Retinal pigment epithelial cell (primary cell): Measurements from ENCODE around the gene TIRAP.

ENCODE experiments used
- DNase-seq: peaks from one replicate; pipeline ENCODE4 v3.0.0-alpha.2; 2010; ENCODE audit warnings: low read depth
- H3K4me3 ChIP-seq: 2 replicates; pipeline ENCODE4 v1.5.1; 2011; ENCODE audit warnings: mild to moderate bottlenecking, low read length, control low read depth, moderate library complexity
- CTCF ChIP-seq: conservative IDR thresholded peaks from 2 replicates; pipeline ENCODE4 v1.5.1; 2011; ENCODE audit warnings: low read depth, low read length, control low read depth, inconsistent platforms

Gene TIRAP

GRCh38 chr11:126282361-126282735 is 545 bp upstream of the TIRAP start:
- no peak for TF ChIP-seq CTCF
- no peak for DNase-seq
- H3K4me3 ChIP-seq, result peak overlapping the region; percentile 58

GRCh38 chr11:126284829-126285228 is 1.9 kb downstream of the TIRAP start:
- peak; percentile 53 for DNase-seq
- no peak for TF ChIP-seq CTCF
- H3K4me3 ChIP-seq, result no peak overlapping the region

- no peak for DNase-seq
- no peak overlapping the region for H3K4me3 ChIP-seq
- no peak for TF ChIP-seq CTCF
Measured at GRCh38 chr11:126288237-126288636, 5.3 kb downstream of the TIRAP start.

- H3K4me3 ChIP-seq, result no peak overlapping the region
- no peak for TF ChIP-seq CTCF
- DNase-seq, result no peak
Measured at GRCh38 chr11:126290887-126291286, 8.0 kb downstream of the TIRAP start.

GRCh38 chr11:126293726-126294125 is 10.8 kb downstream of the TIRAP start:
- no peak overlapping the region for H3K4me3 ChIP-seq
- TF ChIP-seq CTCF, result no peak

GRCh38 chr11:126297004-126297403 is 14.1 kb downstream of the TIRAP start:
- DNase-seq, result no peak
- no peak overlapping the region for H3K4me3 ChIP-seq
- no peak for TF ChIP-seq CTCF

More at GRCh38 chr11:126293726-126294125, 10.8 kb downstream of the TIRAP start:
- no peak for DNase-seq

- DNase-seq, result peak; percentile 69
Measured at GRCh38 chr11:126303623-126304456, 20.9 kb downstream of the TIRAP start, which contains the start of gene DCPS. Gene DCPS, plus strand, starts transcription at chr11:126304060. Its CDS starts 21 bp downstream, at chr11:126304081.

More at GRCh38 chr11:126303623-126304456, 20.9 kb downstream of the TIRAP start, which contains the start of gene DCPS:
- peak within 1 kb of the TSS; percentile 84 for H3K4me3 ChIP-seq
- no peak for TF ChIP-seq CTCF
